ENCODE data around the gene LCT.

DNA sequence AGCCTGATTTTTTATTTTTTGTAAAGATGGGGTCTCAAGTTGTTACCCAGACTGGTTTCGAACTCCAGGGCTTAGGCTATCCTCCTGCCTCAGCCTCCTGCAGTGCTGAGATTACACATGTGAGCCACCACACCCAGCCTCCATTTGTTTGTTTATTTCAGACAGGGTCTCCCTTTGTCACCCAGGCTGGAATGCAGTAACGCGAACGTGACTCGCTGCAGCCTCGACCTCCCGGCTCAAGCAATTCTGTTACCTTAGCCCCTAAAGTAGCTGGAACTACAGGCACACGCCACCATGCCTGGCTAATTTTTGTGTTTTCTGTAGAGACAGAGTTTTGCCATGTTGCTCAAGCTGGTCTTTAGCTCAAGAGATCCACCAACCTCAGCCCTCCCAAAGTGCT, 68.1 kb downstream of the LCT start:
- TF ChIP-seq, protein P1, sequence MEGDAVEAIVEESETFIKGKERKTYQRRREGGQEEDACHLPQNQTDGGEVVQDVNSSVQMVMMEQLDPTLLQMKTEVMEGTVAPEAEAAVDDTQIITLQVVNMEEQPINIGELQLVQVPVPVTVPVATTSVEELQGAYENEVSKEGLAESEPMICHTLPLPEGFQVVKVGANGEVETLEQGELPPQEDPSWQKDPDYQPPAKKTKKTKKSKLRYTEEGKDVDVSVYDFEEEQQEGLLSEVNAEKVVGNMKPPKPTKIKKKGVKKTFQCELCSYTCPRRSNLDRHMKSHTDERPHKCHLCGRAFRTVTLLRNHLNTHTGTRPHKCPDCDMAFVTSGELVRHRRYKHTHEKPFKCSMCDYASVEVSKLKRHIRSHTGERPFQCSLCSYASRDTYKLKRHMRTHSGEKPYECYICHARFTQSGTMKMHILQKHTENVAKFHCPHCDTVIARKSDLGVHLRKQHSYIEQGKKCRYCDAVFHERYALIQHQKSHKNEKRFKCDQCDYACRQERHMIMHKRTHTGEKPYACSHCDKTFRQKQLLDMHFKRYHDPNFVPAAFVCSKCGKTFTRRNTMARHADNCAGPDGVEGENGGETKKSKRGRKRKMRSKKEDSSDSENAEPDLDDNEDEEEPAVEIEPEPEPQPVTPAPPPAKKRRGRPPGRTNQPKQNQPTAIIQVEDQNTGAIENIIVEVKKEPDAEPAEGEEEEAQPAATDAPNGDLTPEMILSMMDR (IDR thresholded peaks at IDR 0.05; ENCODE audit: insufficient read depth, low read length): no peak
- TF ChIP-seq, protein P2, sequence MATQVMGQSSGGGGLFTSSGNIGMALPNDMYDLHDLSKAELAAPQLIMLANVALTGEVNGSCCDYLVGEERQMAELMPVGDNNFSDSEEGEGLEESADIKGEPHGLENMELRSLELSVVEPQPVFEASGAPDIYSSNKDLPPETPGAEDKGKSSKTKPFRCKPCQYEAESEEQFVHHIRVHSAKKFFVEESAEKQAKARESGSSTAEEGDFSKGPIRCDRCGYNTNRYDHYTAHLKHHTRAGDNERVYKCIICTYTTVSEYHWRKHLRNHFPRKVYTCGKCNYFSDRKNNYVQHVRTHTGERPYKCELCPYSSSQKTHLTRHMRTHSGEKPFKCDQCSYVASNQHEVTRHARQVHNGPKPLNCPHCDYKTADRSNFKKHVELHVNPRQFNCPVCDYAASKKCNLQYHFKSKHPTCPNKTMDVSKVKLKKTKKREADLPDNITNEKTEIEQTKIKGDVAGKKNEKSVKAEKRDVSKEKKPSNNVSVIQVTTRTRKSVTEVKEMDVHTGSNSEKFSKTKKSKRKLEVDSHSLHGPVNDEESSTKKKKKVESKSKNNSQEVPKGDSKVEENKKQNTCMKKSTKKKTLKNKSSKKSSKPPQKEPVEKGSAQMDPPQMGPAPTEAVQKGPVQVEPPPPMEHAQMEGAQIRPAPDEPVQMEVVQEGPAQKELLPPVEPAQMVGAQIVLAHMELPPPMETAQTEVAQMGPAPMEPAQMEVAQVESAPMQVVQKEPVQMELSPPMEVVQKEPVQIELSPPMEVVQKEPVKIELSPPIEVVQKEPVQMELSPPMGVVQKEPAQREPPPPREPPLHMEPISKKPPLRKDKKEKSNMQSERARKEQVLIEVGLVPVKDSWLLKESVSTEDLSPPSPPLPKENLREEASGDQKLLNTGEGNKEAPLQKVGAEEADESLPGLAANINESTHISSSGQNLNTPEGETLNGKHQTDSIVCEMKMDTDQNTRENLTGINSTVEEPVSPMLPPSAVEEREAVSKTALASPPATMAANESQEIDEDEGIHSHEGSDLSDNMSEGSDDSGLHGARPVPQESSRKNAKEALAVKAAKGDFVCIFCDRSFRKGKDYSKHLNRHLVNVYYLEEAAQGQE (IDR thresholded peaks at IDR 0.05; ENCODE audit: insufficient replicate concordance, low read depth): no peak
